Dermis microvascular lymphatic vessel endothelial cell (primary cell): ENCODE data around the gene PRDM15. TPM values are rescaled to one million over a fixed set of nuclear protein-coding genes. Genes with fewer than 3 reads are reported as not detected.

Source experiments
- DNase-seq, 2 donors: peaks; one replicate each; pipeline versions ENCODE4 v3.0.0 to v3.0.0-alpha.2; 2010; ENCODE audit warnings: low read depth in 2 of 2
- total RNA-seq: library from RNA; depleted of rRNA; stranded (reverse); fragments of >200 nt; gene quantifications from 2 replicates; pipeline ENCODE4 v1.2.1, GENCODE V29; 2014

The PRDM15 gene
- total RNA-seq, 1 donor from 2014 or later = 2.8 TPM

GRCh38 chr21:41885341-41886024 is 6.3 kb upstream of the PRDM15 start:
- DNase-seq = no peak

- DNase-seq = no peak
Measured at GRCh38 chr21:41884501-41885030, 5.4 kb upstream of the PRDM15 start.

GRCh38 chr21:41883582-41883981 is 4.4 kb upstream of the PRDM15 start:
- DNase-seq = no peak

GRCh38 chr21:41881051-41881450 is 1.9 kb upstream of the PRDM15 start:
- DNase-seq = no peak

- no peak for DNase-seq
Measured at GRCh38 chr21:41880153-41880552, 1.0 kb upstream of the PRDM15 start.

- DNase-seq = peak; percentile 63 to 84
Measured at GRCh38 chr21:41878831-41879189, 334 bp downstream of the PRDM15 start.

GRCh38 chr21:41877901-41878830 is 978 bp downstream of the PRDM15 start:
- DNase-seq = peak; percentile 22 to 48

- no peak for DNase-seq
Measured at GRCh38 chr21:41876928-41877652, 2.1 kb downstream of the PRDM15 start.

- DNase-seq = no peak
Measured at GRCh38 chr21:41876396-41876795, 2.7 kb downstream of the PRDM15 start.

GRCh38 chr21:41875086-41875485 is 4.1 kb downstream of the PRDM15 start:
- no peak for DNase-seq

GRCh38 chr21:41874611-41875010 is 4.5 kb downstream of the PRDM15 start:
- DNase-seq = no peak

- no peak for DNase-seq
Measured at GRCh38 chr21:41873426-41873825, 5.7 kb downstream of the PRDM15 start.

- DNase-seq = no peak
Measured at GRCh38 chr21:41873005-41873404, 6.1 kb downstream of the PRDM15 start.

GRCh38 chr21:41871293-41872030 is 7.7 kb downstream of the PRDM15 start:
- no peak for DNase-seq

- no peak for DNase-seq
Measured at GRCh38 chr21:41869771-41870170, 9.4 kb downstream of the PRDM15 start.

- no peak for DNase-seq
Measured at GRCh38 chr21:41868062-41868710, 11.0 kb downstream of the PRDM15 start.

GRCh38 chr21:41867313-41867712 is 11.8 kb downstream of the PRDM15 start:
- DNase-seq = no peak

GRCh38 chr21:41866274-41866809 is 12.8 kb downstream of the PRDM15 start:
- no peak for DNase-seq

- DNase-seq = no peak
Measured at GRCh38 chr21:41865002-41865777, 14.0 kb downstream of the PRDM15 start.
